Measurements from ENCODE around the gene ABHD5.
A peak's percentile ranks its signal among the peaks of the same experiment; 100 is the strongest.

ABHD5 gene

DNA sequence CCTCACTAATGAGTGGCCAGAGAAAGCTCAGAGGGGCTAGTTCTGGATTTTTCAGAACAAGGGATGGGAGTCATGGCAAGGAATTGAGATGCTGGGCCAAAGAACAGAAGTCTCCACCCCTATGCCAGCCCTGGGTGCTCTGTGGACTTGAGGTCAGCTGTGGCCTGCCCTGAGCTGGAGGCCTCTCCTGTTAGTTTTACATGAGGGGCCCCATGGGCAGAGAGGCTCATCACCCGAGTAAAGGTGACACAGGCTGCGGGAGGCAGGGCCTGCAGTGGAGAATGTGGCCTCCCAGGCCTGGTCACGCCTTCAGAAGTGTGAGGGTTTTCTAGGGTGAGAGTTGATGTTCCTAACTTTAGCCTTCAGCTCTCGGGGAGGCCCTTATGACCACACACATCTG lies 44.9 kb downstream of the ABHD5 start:
- peaks cover 0 to 2% of the 10 kb centered on the region in 2 donors for H3K27me3 Mint-ChIP-seq
- H3K27ac Mint-ChIP-seq = no peak overlapping the region
- no peaks in the 10 kb centered on the region for H3K9me3 Mint-ChIP-seq
- H3K4me1 Mint-ChIP-seq (ENCODE audit: low read depth in 2 of 2) = no peaks in the 10 kb centered on the region
- no peak for DNase-seq
- no peak for ATAC-seq (replicated peaks)
- no peak overlapping the region for H3K4me3 Mint-ChIP-seq
- peaks cover 2% of the 10 kb centered on the region for H3K36me3 Mint-ChIP-seq (ENCODE audit: insufficient read depth)

- Mint-ChIP-seq H3K9me3 (no peaks in the 10 kb centered on the region), H3K27ac (no peak overlapping the region)
Observed at GRCh38 chr3:43736558-43737440, 46.1 kb downstream of the ABHD5 start.

DNA sequence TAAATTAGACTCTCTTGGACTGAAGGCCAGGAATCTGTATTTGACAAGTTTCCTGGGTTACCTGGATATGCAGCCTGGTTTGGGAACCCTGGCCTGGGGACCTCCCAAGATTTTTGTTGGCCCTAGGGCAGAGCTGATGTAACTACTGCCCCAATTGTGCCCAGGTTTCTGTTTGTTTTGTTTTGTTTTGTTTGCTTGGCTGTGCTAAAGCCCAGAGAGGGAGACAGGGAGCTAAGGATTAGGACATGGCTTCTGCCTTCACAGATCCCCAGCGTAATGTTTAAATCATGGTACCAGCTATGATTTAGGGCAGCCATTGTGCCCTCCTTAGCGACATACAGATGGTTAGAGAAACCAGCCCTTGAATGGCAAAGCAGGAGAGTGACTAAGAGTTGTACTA lies 47.6 kb downstream of the ABHD5 start:
- no peak for DNase-seq
- H3K4me1 Mint-ChIP-seq (ENCODE audit: low read depth in 2 of 2) = no peaks in the 10 kb centered on the region
- no peaks in the 10 kb centered on the region for H3K9me3 Mint-ChIP-seq

More at GRCh38 chr3:43736558-43737440, 46.1 kb downstream of the ABHD5 start:
- Mint-ChIP-seq H3K27me3 (peaks cover 5 to 13% of the 10 kb centered on the region in 2 donors), H3K4me1 (ENCODE audit: low read depth in 2 of 2) (no peaks in the 10 kb centered on the region), H3K36me3 (ENCODE audit: insufficient read depth) (no peaks in the 10 kb centered on the region), H3K4me3 (no peak overlapping the region)
- no peak for DNase-seq
- no peak for ATAC-seq (replicated peaks)

GRCh38 chr3:43742920-43743319 lies 52.2 kb downstream of the ABHD5 start:
- H3K4me1 Mint-ChIP-seq (ENCODE audit: low read depth in 2 of 2) = no peaks in the 10 kb centered on the region
- H3K36me3 Mint-ChIP-seq (ENCODE audit: insufficient read depth) = no peaks in the 10 kb centered on the region
- no peak overlapping the region for H3K4me3 Mint-ChIP-seq
- peaks cover 6 to 7% of the 10 kb centered on the region in 2 donors for H3K9me3 Mint-ChIP-seq
- no peak for ATAC-seq (replicated peaks)
- H3K27ac Mint-ChIP-seq = no peak overlapping the region
- no peak for DNase-seq
- peaks cover 28 to 35% of the 10 kb centered on the region in 2 donors for H3K27me3 Mint-ChIP-seq

More for the DNA sequence above, 47.6 kb downstream of the ABHD5 start:
- no peak overlapping the region for H3K4me3 Mint-ChIP-seq
- H3K27ac Mint-ChIP-seq = no peak overlapping the region
- no peak for ATAC-seq (replicated peaks)
- no peaks in the 10 kb centered on the region for H3K36me3 Mint-ChIP-seq (ENCODE audit: insufficient read depth)
- H3K27me3 Mint-ChIP-seq = peaks cover 5 to 14% of the 10 kb centered on the region in 2 donors

GRCh38 chr3:43747641-43748040 lies 56.9 kb downstream of the ABHD5 start:
- no peak overlapping the region for H3K4me3 Mint-ChIP-seq
- no peaks in the 10 kb centered on the region for H3K36me3 Mint-ChIP-seq (ENCODE audit: insufficient read depth)
- ATAC-seq (replicated peaks) (no peak), DNase-seq (no peak)
- peaks cover 6 to 7% of the 10 kb centered on the region in 2 donors for H3K9me3 Mint-ChIP-seq
- no peak overlapping the region for H3K27ac Mint-ChIP-seq
- H3K4me1 Mint-ChIP-seq (ENCODE audit: low read depth in 2 of 2) = no peaks in the 10 kb centered on the region
- H3K27me3 Mint-ChIP-seq = peaks cover 58 to 60% of the 10 kb centered on the region in 2 donors

- peaks cover 59 to 60% of the 10 kb centered on the region in 2 donors for H3K27me3 Mint-ChIP-seq
Observed at GRCh38 chr3:43748179-43748578, 57.4 kb downstream of the ABHD5 start.

DNA sequence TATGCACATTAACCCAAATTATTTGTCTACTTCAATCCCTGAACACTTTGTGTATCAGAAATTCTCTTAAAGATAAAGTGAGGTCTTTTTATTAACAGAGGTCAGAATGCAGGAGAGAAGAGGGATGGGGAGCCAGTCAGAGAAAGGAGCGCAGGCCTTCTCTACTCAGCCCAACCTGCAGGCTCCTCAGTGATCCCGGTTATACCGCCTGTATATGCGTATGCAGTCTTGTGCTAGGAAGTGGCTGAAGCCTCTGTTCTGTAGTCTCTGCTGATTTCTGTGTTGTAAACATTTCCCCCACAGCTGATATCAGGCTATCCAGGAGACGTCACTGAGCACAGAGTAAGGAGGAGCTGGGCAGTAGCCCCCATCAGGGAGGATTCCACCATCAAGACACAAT lies 57.9 kb downstream of the ABHD5 start:
- Mint-ChIP-seq H3K9me3 (peaks cover 6 to 7% of the 10 kb centered on the region in 2 donors), H3K4me3 (no peak overlapping the region), H3K4me1 (ENCODE audit: low read depth in 2 of 2) (no peaks in the 10 kb centered on the region), H3K36me3 (ENCODE audit: insufficient read depth) (no peaks in the 10 kb centered on the region), H3K27ac (no peak overlapping the region), H3K27me3 (peaks cover 59 to 60% of the 10 kb centered on the region in 2 donors)
- DNase-seq (no peak), ATAC-seq (replicated peaks) (no peak)

More at GRCh38 chr3:43748179-43748578, 57.4 kb downstream of the ABHD5 start:
- Mint-ChIP-seq H3K4me1 (ENCODE audit: low read depth in 2 of 2) (no peaks in the 10 kb centered on the region), H3K36me3 (ENCODE audit: insufficient read depth) (no peaks in the 10 kb centered on the region), H3K4me3 (no peak overlapping the region), H3K27ac (no peak overlapping the region), H3K9me3 (peaks cover 6 to 7% of the 10 kb centered on the region in 2 donors)
- DNase-seq (no peak), ATAC-seq (replicated peaks) (no peak)

GRCh38 chr3:43752905-43753304 lies 62.2 kb downstream of the ABHD5 start:
- Mint-ChIP-seq H3K36me3 (ENCODE audit: insufficient read depth) (peaks cover 3% of the 10 kb centered on the region), H3K4me3 (no peak overlapping the region), H3K27ac (no peak overlapping the region), H3K9me3 (no peaks in the 10 kb centered on the region), H3K27me3 (peaks cover 38 to 42% of the 10 kb centered on the region in 2 donors), H3K4me1 (ENCODE audit: low read depth in 2 of 2) (peaks cover 8 to 13% of the 10 kb centered on the region in 2 donors)
- DNase-seq (no peak), ATAC-seq (replicated peaks) (no peak)

DNA sequence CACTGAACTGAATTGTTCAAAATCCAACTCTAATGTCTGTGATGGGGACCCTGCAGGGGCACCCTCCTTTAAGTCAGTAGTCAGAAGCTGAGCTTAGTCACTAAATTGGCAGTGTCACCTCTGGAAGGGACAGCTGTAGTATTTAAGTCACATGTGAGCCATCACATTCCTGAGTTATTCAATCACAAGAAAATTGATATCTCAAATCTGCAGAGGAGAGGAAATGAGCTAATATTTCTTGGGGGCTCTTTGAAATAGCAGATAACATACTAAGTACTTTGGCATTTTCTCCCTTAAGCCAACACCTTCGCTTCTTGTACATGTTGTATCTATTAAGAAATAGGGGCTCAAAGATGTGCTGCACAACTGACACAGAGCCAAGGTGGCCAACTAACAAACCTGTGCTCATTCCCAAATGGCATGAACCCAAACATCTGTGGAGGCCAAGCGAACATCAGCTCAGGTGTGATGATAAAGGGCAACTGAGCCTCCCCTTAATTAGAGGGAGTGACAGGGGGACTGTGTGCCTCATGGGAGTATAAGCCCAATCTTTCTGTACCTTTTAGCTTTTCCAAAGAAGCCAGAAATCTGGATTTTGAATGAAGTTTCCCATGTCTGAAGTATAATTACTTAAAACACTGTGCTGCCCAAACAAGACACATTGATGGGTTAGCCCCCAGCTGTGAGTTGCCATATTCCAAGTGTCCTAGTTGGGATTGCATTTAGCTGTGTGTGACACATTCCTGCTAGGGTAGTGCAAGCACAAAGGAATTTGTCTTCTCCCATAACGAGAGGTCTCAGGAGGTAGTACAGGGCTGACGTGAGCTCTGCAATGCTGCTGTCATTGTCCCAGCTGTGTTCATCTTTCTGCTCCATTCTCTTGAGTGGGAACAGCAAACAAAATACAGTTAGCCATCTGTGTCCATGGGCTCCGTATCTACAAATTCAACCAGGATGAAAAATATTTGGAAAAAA lies 63.3 kb downstream of the ABHD5 start:
- H3K36me3 Mint-ChIP-seq (ENCODE audit: insufficient read depth) = peaks cover 3% of the 10 kb centered on the region
- peaks cover 8 to 13% of the 10 kb centered on the region in 2 donors for H3K4me1 Mint-ChIP-seq (ENCODE audit: low read depth in 2 of 2)
- no peak overlapping the region for H3K4me3 Mint-ChIP-seq
- H3K27ac Mint-ChIP-seq = no peak overlapping the region
- DNase-seq = no peak
- peaks cover 29 to 30% of the 10 kb centered on the region in 2 donors for H3K27me3 Mint-ChIP-seq
- ATAC-seq (replicated peaks) = no peak
- no peaks in the 10 kb centered on the region for H3K9me3 Mint-ChIP-seq

DNA sequence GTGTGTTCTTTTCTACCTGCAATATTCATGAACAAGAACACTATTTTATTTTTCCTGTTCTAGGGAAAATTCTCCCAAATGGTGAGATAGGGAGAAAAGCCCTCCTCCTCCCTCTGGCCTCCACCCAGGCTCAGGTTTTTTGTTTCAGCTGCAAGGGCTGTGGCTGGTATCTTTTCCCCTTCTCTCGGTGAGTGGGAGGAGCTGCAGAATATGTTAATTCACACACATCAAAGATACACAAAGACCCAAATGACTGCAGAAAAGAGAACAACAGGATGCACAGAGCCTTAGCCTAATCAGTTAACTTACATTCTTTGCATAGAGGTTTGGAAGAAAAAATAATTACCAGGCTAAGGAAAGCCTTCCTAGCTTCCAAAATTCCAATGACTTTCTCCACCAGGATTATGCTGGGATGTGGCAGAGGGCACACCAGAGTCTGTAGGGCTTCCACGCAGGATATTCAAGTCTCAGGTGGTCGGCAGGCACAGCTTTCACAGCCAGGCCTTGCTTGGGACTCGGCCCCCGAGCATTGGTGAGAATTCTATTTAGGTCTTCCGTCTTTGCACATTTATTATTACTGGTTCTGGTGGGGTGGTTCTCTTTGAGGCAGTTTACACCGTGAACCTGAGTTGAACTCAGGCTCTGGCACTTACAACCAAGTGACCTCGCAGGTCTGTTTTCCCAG lies 64.9 kb downstream of the ABHD5 start:
- Mint-ChIP-seq H3K4me1 (ENCODE audit: low read depth in 2 of 2) (peaks cover 8 to 17% of the 10 kb centered on the region in 2 donors), H3K4me3 (peak overlapping the region in 1 of 2 donors; percentile 36), H3K9me3 (no peaks in the 10 kb centered on the region), H3K27ac (peak overlapping the region; percentile 66 to 71), H3K27me3 (peaks cover 21 to 25% of the 10 kb centered on the region in 2 donors), H3K36me3 (ENCODE audit: insufficient read depth) (peaks cover 3% of the 10 kb centered on the region)
- ATAC-seq (replicated peaks) (peak; percentile 87), DNase-seq (no peak)

DNA sequence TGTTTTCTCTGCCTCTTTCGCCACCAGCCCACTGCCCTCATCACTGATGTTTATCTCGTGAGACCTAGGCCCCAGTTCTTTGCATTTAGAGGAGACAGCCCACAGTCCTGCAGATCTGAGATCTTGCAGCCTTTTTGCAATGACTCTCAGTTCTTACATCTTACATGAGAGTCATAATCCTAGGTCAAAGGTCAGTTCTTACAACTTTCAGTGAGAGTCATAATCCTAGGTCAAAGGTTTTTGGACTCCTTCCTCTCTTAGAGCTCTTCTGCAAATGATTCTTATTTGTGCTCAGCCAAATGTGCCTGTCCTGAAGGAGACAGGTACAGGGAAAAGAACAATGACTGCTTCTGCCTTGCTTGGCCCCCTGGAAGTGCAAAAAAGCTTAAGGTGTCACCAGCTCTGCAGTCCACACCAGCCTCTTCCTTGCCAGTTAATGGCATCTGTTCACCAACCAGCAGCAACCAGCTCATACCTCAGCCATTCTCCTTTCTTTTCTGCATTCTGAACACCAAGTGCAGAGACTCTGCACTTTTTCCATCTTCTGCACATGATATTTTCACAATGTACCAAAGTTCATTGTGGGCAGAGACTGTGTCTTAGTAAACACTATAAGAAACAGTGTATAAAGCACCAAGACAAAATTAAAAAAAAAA lies 67.1 kb downstream of the ABHD5 start:
- no peak overlapping the region for H3K4me3 Mint-ChIP-seq
- DNase-seq (no peak), ATAC-seq (replicated peaks) (no peak)
- H3K36me3 Mint-ChIP-seq (ENCODE audit: insufficient read depth) = peaks cover 3% of the 10 kb centered on the region
- peaks cover 7 to 16% of the 10 kb centered on the region in 2 donors for H3K27me3 Mint-ChIP-seq
- no peaks in the 10 kb centered on the region for H3K9me3 Mint-ChIP-seq
- H3K27ac Mint-ChIP-seq = peak overlapping the region in 1 of 2 donors; percentile 3
- H3K4me1 Mint-ChIP-seq (ENCODE audit: low read depth in 2 of 2) = peaks cover 8 to 17% of the 10 kb centered on the region in 2 donors

GRCh38 chr3:43758592-43759225 lies 68.0 kb downstream of the ABHD5 start:
- peaks cover 3% of the 10 kb centered on the region for H3K36me3 Mint-ChIP-seq (ENCODE audit: insufficient read depth)
- H3K27ac Mint-ChIP-seq = peak overlapping the region in 1 of 2 donors; percentile 3
- H3K4me1 Mint-ChIP-seq (ENCODE audit: low read depth in 2 of 2) = peaks cover 8 to 17% of the 10 kb centered on the region in 2 donors
- DNase-seq (no peak), ATAC-seq (replicated peaks) (no peak)
- no peaks in the 10 kb centered on the region for H3K9me3 Mint-ChIP-seq
- H3K27me3 Mint-ChIP-seq = peaks cover 7 to 16% of the 10 kb centered on the region in 2 donors
- no peak overlapping the region for H3K4me3 Mint-ChIP-seq

Measured in effector memory CD8-positive, alpha-beta T cell (primary cell).